Tibial nerve (tissue), 4 donors: ENCODE results near the gene KMO. TPM values are rescaled to one million over a fixed set of nuclear protein-coding genes. Genes with fewer than 3 reads are reported as not detected.

Source experiments
- DNase-seq, 2 donors: peaks; one replicate each; pipeline ENCODE4 v3.0.0-alpha.2; 2019; ENCODE audit warnings: low spot score in 2 of 2
- H3K27ac ChIP-seq, 4 donors: fragments of 200-600 bp; sonication (generic) in 3 of 4; one replicate each; pipeline ENCODE4 v1.5.1; 2017 to 2019; ENCODE audit warnings: mild to moderate bottlenecking in 1 of 4
- H3K27me3 ChIP-seq, 2 donors: fragments of 200-600 bp; sonication (generic) in 1 of 2; one replicate each; pipeline versions ENCODE4 v1.5.1 to v1.6.0; 2017 to 2019
- H3K36me3 ChIP-seq, 3 donors: fragments of 200-600 bp; sonication (generic); one replicate each; pipeline ENCODE4 v1.5.1; 2018 to 2019
- H3K4me1 ChIP-seq, 4 donors: fragments of 200-600 bp; sonication (generic) in 3 of 4; one replicate each; pipeline ENCODE4 v1.5.1; 2017 to 2019
- H3K4me3 ChIP-seq, 4 donors: fragments of 200-600 bp; sonication (generic) in 3 of 4; one replicate each; pipeline ENCODE4 v1.5.1; 2017 to 2019; ENCODE audit warnings: mild to moderate bottlenecking in 1 of 4, moderate library complexity in 1 of 4
- H3K9me3 ChIP-seq, 4 donors: fragments of 200-600 bp; sonication (generic) in 3 of 4; one replicate each; pipeline ENCODE4 v1.5.1; 2017 to 2019
- CTCF ChIP-seq, 5 experiments: fragments of 200-600 bp in 3 of 5; fragments of 450-650 bp in 2 of 5; sonication (generic) in 3 of 5; IDR thresholded peaks; one replicate each; pipeline ENCODE4 v1.5.1; 2016 to 2019; ENCODE audit warnings: antibody characterized with exemption in 5 of 5, mild to moderate bottlenecking in 3 of 5, moderate library complexity in 2 of 5
- EP300 ChIP-seq, 2 donors: sonication (generic); formaldehyde crosslinking; IDR thresholded peaks; one replicate each; pipeline ENCODE4 v1.6.1; 2017; ENCODE audit warnings: antibody characterized with exemption in 2 of 2, mild to moderate bottlenecking in 1 of 2
- POLR2A ChIP-seq, 2 donors: fragments of 450-650 bp; IDR thresholded peaks; one replicate each; pipeline ENCODE4 v1.6.1; 2017; ENCODE audit warnings: antibody characterized with exemption in 2 of 2, mild to moderate bottlenecking in 2 of 2, moderate library complexity in 2 of 2
- WGBS, 2 donors: methylation state at CpG; one replicate each; pipeline ENCODE4 v1.1.5; 2018; 5-methylcytosine and 5-hydroxymethylcytosine counted together
- total RNA-seq, 4 donors: library from RNA; depleted of rRNA; stranded (reverse); fragments of >200 nt; gene quantifications; one replicate each; pipeline ENCODE4 v1.1.0, GENCODE V29; 2016

The KMO gene
- total RNA-seq, 4 donors from 2014 or later = 0.20 to 4.4 (median 1.8) TPM

- no peak overlapping the region for H3K27ac ChIP-seq
- H3K27me3 ChIP-seq = no peaks in the 10 kb centered on the region
- DNase-seq = no peak
- no peaks in the 10 kb centered on the region for H3K36me3 ChIP-seq
- WGBS, 2 donors = 68 to 85% methylated on average over 1 of the region's 1 CpG
- H3K4me1 ChIP-seq = no peaks in the 10 kb centered on the region
- no peak for TF ChIP-seq POLR2A (IDR thresholded peaks at IDR 0.05)
- TF ChIP-seq EP300 (IDR thresholded peaks at IDR 0.05) = no peak
- TF ChIP-seq CTCF (IDR thresholded peaks at IDR 0.05) = no peak
- H3K4me3 ChIP-seq = no peak overlapping the region
- no peaks in the 10 kb centered on the region for H3K9me3 ChIP-seq
Measured at GRCh38 chr1:241536304-241536703, 4.1 kb downstream of the KMO start.

DNA sequence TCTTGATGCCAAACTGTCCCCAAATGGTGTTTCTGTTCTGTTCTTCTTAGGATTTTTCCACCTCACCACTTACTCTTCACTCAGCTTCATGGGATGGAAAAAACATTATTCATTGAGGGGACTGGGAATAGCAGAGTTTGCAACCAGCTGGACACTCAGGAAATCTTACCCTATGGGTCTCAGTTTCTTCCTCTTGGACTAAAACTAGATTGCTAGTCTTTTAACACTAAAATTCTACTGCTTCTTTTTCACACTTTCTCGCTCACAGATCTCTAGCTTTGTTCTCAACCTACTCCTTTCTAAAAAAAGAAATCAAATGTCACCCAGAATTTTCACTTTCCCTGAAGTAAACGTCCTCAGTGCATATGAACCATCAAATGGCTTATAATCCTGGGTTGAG is 4.8 kb downstream of the KMO start:
- no peak for DNase-seq
- Histone ChIP-seq H3K36me3 (no peaks in the 10 kb centered on the region), H3K4me3 (no peak overlapping the region), H3K27me3 (no peaks in the 10 kb centered on the region), H3K27ac (no peak overlapping the region), H3K9me3 (no peaks in the 10 kb centered on the region), H3K4me1 (no peaks in the 10 kb centered on the region)
- 61 to 64% methylated on average over 2 of the region's 2 CpGs for WGBS, 2 donors
- TF ChIP-seq CTCF (IDR thresholded peaks at IDR 0.05) = no peak
- TF ChIP-seq EP300 (IDR thresholded peaks at IDR 0.05) = no peak
- TF ChIP-seq POLR2A (IDR thresholded peaks at IDR 0.05) = no peak

DNA sequence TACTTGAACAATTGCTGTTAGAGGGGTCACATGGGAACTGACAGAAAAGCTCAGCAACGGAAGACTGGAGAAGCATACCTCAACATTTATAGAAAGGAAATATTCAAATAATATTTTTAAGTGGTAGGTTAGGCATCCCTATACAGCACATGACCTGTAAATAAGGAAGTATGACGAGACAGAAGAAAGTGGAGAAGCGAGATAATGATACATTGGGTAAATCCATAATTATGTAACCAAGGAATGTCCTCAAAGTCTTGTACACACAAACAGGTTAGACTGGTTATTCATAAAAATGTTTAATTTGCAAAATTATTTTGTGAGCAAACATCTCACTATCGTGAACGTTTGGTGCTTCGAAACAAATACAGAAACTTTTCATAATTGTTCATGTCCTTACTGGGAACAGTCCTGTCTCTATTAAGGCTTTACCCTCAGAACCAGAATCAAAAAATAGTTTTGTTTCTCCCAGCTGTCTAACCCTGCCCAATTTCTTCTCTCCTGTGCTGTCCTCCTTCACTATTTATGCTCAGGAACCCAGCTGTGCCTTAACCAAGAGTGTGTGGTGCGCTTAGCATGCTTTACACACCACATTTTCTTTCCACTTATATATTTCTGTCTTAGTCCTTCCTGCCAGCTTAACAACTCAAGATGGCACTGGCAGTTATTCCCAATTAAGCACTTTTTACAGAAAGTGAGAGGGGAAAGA is 10.2 kb downstream of the KMO start:
- Histone ChIP-seq H3K9me3 (no peaks in the 10 kb centered on the region), H3K36me3 (no peaks in the 10 kb centered on the region), H3K4me3 (no peak overlapping the region), H3K27me3 (no peaks in the 10 kb centered on the region), H3K27ac (no peak overlapping the region), H3K4me1 (no peaks in the 10 kb centered on the region)
- TF ChIP-seq POLR2A (IDR thresholded peaks at IDR 0.05) = no peak
- no peak for TF ChIP-seq CTCF (IDR thresholded peaks at IDR 0.05)
- TF ChIP-seq EP300 (IDR thresholded peaks at IDR 0.05) = no peak
- DNase-seq = no peak
- 77 to 84% methylated on average over 7 of the region's 7 CpGs for WGBS, 2 donors

DNA sequence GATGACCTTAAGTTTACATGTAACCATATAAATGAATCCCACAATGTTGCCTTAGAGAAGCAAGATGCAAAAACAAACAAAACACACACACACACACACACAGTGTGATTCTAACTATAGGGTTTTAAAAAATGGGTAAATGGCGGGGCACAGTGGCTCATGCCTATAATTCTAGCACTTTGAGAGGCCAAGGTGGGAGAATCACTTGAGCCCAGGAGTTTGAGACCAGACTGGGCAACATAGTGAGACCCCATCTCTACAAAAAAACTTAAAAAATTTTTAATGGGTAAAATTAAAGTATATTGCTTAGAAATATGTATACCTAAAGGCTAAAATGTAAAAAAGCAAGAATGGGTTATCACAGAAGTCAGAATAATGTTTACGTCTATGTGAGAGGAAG is 15.8 kb downstream of the KMO start:
- H3K4me3 ChIP-seq = no peak overlapping the region
- H3K27me3 ChIP-seq = no peaks in the 10 kb centered on the region
- no peak overlapping the region for H3K27ac ChIP-seq
- TF ChIP-seq EP300 (IDR thresholded peaks at IDR 0.05) (no peak), POLR2A (IDR thresholded peaks at IDR 0.05) (no peak), CTCF (IDR thresholded peaks at IDR 0.05) (no peak)
- H3K4me1 ChIP-seq = no peaks in the 10 kb centered on the region
- WGBS, 2 donors = 45 to 59% methylated on average over 2 of the region's 2 CpGs
- no peaks in the 10 kb centered on the region for H3K9me3 ChIP-seq
- DNase-seq = no peak
- H3K36me3 ChIP-seq = no peaks in the 10 kb centered on the region

- 83 to 90% methylated on average over 1 of the region's 1 CpG for WGBS, 2 donors
Measured at GRCh38 chr1:241550318-241550717, 18.1 kb downstream of the KMO start.

More at GRCh38 chr1:241550318-241550717, 18.1 kb downstream of the KMO start:
- H3K36me3 ChIP-seq = no peaks in the 10 kb centered on the region
- H3K4me1 ChIP-seq = no peaks in the 10 kb centered on the region
- no peak overlapping the region for H3K27ac ChIP-seq
- no peak for DNase-seq
- no peak overlapping the region for H3K4me3 ChIP-seq
- H3K9me3 ChIP-seq = no peaks in the 10 kb centered on the region
- H3K27me3 ChIP-seq = no peaks in the 10 kb centered on the region
- TF ChIP-seq CTCF (IDR thresholded peaks at IDR 0.05) (no peak), EP300 (IDR thresholded peaks at IDR 0.05) (no peak), POLR2A (IDR thresholded peaks at IDR 0.05) (no peak)
